Breast epithelium (tissue), 3 donors: ENCODE measurements around the gene PGLYRP4.

ENCODE experiments used
- CTCF ChIP-seq, 3 donors: fragments of 450-650 bp; IDR thresholded peaks; one replicate each; pipeline ENCODE4 v1.5.1; 2016 to 2017; ENCODE audit warnings: antibody characterized with exemption in 3 of 3, mild to moderate bottlenecking in 3 of 3, moderate library complexity in 3 of 3
- POLR2A ChIP-seq: fragments of 450-650 bp; IDR thresholded peaks from one replicate; pipeline ENCODE4 v1.6.1; 2016; ENCODE audit warnings: antibody characterized with exemption, mild to moderate bottlenecking, moderate library complexity
- POLR2AphosphoS5 ChIP-seq, 3 donors: sonication (generic); formaldehyde crosslinking; IDR thresholded peaks; one replicate each; pipeline ENCODE4 v1.6.1; 2017; ENCODE audit warnings: antibody characterized with exemption in 3 of 3

DNA sequence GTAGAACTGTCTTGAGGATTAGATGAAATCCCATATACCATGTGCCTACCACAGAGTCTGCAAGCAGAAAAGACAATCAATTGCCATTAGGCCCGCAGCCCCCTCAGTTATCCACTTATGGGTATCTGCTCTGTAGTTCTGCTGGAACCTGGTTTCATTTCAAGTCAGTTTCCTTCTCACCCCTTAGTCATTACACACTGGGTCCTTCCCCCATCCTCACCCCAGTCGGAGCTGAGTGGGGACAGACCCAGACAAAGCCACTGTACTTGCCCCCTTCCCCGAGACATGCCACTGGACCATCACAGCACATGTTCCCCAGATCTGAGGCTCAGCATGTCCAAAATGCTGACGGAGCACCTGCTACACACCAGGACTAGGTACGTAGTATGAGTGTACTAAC, 57.1 kb downstream of the PGLYRP4 start:
- TF ChIP-seq CTCF (IDR thresholded peaks at IDR 0.05) (no peak), POLR2A (no peak), POLR2AphosphoS5 (IDR thresholded peaks at IDR 0.05) (no peak)
